Fibroblast of skin of abdomen (primary cell): ENCODE data around the gene DGKG.

Source experiments
- DNase-seq: peaks from one replicate; pipeline ENCODE4 v3.0.0-alpha.2; 2013

Gene DGKG

DNA sequence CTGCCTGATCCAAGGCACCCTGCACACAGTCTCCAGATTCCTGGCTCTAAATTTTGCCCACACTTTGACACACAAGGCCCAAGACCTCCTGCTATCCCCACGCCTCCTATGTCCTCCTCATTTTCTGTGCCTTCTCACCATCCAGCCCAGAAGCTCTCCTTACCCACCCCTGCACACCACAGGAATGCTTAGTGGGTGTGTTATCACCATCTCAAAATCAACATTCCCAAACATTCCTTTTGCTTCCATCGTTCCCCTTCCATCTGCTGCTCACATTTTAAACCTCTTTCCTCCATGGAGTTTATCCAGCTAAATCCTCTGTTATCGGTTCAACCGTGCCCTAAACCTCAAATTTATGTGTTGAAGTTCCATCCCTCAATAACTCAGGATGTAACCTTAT, 43.9 kb downstream of the DGKG start:
- peak; percentile 45 for DNase-seq

DNA sequence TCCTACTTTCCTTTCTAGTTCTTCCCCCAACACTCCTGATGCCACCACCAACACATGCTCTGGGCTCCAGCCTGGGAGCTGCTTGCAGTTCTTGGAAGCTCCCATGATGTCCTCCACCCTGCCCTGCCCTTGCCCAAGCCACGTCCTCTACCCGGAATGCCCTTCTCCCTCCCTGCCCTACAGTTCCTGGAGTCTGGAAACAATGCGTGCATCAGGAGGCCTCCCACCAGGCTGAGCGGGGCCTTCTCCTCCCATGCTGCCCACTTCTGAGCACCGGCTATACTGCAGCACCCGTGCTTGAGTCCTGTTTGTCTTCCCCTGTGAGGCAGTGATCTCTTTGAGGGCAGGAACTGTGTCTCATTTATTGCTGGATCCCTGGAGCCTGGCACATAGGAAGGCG, 44.6 kb downstream of the DGKG start:
- no peak for DNase-seq

DNA sequence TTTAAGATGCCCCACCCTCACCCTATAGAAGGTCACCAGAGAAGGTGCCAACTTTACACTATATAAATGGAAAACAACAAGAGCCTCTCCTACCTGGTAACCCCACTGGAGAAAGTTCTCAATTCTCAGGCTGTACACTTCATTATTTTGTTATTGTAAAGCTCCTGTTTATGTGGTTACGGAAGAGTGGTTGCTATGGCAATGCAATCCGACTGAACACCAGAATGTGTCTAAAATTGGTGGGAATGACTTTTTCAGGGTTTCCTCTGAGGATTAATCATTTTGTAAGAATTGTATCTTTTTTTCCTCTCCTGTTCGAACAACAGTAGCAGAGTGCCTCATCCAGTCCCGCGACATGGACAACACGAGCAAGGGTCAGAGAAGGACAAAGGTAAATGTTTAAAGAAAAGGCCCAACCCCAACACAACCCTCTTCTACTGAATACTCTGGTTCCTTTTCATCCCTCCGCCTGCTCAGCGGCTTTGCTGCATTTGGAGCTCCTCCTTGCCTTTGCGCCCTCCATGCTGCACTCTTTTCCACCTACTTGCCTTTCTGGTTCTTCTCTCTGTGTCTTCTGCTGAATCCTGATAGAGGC, 45.3 kb downstream of the DGKG start:
- DNase-seq, result no peak

DNA sequence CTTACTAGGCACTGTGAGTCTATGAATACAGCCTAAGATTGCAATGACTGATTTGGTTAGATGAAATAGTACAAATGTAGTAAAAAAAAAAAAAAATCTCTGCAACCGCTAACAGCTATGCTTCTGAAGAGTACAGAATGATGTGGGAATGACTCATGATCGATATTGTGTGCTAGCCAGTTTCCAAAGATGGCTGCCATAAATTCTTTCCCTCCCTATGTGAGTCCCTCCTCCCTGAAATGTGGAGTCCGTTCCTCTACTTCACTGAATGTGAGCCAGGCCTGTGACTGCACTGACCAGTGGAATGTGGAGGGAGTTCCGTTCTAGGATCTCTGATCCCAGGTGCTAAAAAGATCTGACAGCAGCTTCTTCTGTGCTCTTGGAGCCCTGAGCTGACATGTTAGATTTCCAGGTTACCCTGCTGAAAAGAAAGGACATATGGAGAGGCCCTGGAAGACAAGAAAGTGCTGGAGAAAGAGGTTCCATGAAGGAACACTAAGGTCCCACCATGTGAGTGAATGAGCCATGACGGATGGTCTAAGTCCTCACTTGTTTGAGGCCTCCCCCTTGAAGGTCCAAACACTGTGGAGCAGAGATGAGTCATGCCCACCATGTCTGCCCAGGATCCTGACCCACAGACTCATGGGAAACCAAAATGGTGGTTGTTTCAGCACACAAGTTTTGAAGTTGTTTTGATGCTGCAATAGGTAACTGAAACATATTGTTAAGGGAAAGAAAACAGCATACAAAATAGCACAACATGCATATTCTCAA, 46.3 kb downstream of the DGKG start:
- peak; percentile 47 for DNase-seq

DNA sequence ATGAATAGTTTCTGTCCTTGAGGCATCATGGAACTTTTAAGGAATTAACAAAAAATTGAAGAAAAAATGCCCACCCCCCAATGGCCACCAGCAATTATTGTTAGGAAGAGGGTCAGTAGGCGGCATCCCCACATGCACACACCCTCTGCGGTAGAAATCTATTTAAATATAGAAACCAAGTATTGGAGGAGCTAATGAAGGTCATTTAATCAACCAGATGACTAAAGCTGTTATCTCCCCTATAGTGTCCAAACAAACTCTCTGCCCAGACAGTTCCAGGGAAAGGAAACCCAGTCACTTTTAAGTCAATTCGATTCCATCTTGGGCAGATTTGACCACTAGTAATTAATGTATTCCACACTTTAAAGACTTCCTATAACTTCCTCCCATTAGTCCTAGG, 47.1 kb downstream of the DGKG start:
- no peak for DNase-seq

DNA sequence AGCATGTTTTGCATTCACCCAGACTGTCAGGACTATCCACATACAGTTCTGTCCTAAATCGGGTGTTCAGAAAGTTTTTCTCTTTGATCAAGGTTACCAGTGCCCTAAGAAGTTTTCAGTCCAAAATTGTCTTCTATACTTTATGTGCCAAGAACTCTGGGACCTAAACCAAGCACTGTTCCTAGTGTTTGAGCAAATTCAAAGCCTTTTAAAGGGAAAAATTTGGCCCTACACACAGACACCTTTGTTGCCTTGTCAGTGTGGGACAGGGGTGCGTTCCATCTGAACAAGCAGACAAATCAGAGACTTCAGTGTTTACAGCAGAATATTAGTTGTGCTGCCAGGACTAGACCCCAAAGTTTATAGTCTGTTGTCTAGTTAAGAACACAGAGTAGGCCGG, 50.6 kb downstream of the DGKG start:
- DNase-seq, result no peak

DNA sequence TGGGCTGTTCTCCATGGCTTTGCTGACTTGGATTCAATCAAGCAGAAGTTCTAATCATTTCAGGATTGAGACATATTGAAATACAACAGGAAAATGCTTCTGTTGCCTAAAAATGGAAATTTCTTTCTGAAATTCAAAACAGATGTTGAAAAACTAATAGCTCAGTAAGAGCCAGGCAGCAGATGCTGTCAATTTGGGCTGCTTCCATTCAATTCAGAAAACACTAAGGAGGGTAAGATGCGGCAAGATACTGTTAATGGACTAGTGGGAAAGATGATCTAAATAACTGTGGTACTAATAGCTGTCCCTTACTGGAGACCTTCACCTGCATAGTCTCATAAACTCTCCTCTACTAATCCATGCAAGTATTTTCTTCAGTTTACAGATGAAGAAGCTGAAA, 53.5 kb downstream of the DGKG start:
- no peak for DNase-seq

DNA sequence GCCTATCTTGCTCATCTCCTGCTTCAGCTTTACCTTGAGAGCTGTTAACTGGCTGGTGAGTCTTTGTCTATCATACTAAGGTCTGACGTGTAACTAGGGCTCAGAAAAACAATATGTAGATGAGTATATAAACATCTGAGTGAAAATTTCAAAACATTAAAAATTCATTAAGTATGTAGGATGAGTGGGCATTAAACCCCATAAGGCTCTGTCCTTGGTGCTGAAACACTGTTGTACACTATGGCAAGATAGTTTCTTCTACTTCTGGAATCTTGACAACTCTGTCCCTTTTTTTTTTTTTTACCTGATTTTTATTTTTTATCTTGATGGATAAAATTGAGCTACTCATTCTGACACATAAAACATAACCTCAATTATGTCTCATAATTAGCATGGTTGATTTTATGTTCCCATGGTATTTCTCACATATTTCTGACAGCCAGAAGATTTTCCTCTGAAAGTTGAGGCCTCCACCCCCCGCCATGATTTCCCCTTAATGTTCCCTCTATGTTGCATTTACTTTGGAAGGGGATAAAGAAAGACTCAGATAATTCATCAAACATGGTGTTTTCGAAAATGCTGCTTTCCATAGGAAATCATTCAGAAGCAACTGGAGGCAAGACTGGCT, 54.3 kb downstream of the DGKG start:
- DNase-seq, result peak; percentile 54

DNA sequence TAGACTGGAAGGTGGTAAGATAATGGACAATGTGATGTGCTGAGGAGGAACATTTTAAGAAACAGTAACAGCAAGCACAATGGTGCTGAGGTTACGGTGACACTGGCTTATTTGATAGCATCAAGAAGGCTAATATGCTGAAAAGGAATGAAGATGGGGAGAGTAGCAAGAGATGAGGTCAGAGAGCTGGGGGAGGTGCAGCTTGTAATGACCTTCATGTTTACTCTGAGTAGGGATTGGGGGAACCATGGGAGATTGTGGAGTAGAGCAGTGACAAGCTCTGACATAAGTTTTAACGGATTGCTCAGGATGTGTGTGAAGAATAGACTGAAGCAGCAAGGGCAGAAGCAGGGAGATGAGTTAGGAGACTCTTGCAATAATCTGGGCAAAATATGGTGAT, 56.7 kb downstream of the DGKG start:
- no peak for DNase-seq

DNA sequence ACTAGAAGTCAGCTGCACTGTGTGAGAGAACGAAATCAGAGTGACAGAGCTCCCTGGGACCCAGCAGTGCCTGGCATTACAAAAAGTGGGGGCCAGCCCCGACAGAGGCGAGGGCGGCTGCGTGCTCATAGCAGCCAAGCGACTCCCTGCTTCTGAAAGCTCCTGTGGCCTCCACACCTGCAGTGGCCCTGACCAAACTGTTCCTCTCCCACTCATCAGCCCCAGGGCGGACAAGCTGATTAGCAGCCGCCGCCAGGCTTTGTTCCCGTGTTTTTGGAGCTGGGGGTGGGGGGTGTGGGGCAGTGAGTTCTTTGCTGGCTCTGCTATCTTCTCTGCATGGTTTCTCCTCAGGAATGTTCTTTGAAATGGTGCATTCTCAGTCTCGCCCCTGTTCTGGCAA, 58.1 kb downstream of the DGKG start:
- DNase-seq, result no peak

DNA sequence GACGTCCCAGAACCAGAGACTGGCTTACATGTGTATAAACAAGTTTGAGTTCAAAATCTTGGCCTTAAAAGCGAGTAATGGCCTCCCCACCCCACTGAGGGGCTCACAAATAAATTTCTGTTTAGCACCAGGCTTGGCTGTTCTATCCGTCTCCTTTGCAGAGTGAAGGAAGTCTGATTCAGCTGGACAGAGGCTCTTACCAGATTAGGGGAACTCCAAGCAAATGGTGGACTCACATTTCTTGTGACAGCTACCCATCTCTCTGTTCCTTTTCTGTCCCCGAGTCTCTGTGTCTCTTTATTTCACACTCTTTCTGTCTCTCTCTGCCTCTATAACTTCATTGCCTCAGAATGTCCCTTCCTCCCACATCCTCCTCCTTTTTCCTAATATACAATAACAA, 62.7 kb downstream of the DGKG start:
- no peak for DNase-seq

DNA sequence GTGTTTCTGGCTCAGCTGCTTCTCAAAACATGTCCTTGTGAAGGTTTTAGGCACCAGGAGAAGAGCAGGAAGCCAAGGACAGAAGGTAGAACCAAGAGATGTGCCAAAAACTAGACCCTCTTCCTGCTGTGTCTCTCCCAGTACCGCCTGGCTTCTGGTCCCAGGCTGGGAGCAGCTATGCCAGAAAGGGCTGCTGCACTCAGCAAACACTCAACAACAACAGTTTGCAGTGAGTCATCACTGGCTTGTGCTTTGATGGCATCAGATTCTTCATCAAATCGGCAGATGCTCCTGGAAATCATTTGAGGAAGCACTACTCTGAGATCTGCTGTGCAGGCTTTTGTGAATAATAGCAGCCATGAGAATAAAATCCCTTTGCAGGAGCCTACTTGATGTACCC, 63.2 kb downstream of the DGKG start:
- DNase-seq, result no peak

DNA sequence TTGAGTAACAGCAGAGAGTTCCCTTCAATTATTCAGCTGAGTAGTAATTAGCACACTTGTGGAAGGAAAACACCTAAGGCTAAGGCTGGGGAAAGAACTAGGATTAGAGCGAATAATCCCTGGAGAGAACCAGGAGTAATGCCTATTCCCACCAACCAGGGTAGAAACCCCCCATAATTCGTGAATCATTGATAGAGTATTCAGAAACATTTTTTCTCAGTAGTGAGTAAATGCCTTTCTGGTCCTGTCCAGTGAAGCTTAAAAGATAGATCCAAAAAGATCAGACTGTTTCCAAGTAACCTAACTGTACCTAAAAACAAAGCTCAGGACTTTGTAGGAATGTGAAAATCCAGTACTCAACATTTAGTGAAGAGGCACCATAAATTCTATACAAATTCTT, 71.2 kb downstream of the DGKG start:
- DNase-seq, result peak; percentile 31

DNA sequence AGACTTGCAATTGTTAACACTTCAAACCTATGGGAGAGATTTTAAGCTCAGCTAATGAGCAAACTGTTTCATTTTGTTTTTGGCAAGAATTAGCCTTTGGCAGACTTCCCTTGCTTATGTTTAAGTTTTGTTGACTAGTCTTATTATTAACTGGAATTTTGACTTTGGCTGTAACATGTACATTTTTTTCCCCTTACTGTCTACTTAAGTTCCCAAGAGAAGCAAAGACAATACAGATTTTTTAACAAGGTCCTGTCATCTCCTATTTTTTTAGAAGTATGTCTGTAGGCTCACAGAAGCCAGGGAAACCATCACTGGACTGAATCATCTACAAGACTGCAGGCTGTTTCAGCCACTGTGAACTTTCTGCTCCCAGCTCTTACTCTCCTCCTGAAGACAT, 74.3 kb downstream of the DGKG start:
- peak; percentile 93 for DNase-seq

DNA sequence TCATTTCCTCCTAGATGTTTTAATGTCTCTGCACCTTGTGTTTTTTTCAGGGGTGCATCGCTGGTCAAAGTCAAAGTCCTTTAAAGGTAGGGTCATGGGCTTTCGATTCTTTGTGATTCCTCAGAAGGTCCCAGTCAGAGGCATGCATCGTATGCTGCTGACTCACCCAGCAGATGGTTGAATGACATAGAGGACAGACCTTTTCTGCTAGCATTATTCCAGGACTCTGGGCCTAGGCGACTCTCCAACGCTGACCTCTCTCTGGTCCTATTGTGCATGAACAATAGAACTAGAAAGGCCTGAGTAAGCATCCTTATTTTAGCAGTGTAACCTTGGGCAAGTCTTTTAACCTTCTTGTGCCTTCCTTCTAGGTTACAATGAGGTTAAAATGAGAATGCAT, 75.9 kb downstream of the DGKG start:
- DNase-seq, result peak; percentile 42

DNA sequence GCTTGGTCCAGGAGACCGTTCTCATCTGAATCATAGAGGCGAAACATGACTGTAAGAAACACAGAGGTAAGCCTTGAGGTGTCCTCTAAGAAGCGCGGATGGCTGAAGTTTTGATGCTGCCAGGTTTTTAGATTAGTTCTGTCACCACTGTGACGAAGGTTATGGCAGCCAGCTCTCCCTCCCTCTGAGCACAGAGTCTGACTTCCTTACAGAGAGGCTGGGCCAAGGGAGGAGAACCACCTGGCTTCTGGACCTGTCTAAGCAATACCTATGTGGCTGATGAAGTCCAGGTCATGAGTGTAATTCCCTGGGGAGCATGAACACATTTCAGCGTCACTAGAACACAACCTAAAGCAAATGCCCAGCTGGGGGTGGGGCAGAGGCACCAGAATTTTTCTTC, 77.4 kb downstream of the DGKG start:
- DNase-seq, result no peak

DNA sequence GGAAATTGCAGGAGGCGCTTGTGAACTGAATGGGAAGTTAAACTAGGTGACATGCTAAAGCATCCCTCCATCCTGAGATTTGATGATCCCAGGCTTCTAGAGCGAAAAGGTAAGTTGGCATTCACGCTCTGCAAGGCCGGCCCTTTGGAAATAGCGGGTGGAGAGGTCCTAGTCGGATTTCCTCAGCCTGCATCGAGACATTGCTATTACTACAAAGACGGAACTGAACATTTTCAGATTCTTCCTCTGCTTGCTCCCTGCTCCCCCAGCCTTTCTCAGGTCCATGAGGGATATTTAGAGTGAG, 77.7 kb downstream of the DGKG start:
- DNase-seq, result no peak

DNA sequence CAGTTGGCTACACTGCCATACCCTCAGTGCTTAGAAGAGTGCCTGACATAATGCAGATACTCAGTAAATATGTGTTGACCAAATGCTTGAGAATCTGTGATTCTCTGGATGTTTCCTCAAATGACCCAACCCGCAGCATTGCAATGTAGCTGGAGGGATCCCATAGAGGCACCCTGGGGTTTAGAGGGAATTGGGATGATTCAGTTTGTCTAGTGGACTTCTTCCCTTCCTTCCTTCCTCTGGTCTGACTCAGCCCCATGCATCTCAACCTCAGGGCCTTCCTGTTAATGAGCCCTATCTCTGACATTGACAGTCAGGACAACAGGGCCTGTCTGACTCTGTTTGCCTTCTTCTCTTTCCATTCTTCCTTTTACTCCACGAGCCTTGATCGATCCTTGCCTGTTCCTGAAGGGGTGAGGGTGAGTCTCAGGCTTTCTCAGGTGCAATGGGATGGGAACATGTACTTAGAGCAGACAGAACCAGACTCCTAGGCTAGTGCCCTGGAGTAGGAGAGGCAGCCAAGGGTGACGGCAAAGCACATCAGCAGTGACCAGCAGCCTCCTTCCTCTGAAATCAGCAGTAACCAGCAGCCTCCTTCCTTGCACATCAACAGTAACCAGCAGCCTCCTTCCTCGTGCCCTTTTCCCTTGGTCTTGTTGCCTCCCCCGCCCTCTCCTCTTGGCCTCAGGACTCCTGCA, 78.2 kb downstream of the DGKG start:
- peak; percentile 75 for DNase-seq

DNA sequence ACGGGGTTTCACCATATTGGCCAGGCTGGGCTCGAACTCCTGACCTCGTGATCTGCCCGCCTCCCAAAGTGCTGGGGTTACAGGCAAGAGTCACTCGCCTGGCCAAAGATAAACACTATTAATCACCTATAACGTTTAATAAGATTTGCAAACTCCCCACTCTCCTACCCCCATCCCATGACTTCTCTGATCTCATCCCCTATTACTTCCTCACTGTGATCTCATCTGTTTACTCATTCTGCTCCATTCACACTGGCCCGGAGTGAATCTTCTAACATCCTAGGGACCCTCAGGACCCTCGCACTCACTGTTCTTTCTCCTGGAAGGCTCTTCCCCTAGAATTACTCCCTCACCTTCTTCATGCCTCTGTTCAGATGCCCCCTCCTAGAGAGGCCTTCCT, 78.9 kb downstream of the DGKG start:
- DNase-seq, result no peak

DNA sequence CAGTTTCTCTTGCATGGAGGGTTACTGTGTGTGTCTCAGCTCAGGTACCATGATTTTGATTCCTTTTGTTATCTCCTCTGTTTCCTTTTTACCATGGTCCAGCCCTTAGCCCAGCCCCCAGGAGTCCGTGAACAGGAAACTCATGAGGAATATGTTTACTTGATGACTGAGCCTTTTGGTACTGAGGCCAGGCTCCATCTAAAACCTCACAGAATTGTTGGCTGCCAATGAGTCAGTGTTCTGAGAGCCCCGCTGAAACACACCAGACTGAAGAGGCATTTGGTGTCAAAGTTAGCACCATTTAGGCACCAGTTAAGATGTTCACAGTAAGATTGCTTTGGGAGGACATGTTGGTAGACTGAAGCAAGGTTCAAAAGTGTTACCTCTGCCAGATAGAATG, 80.9 kb downstream of the DGKG start:
- DNase-seq, result peak; percentile 80

DNA sequence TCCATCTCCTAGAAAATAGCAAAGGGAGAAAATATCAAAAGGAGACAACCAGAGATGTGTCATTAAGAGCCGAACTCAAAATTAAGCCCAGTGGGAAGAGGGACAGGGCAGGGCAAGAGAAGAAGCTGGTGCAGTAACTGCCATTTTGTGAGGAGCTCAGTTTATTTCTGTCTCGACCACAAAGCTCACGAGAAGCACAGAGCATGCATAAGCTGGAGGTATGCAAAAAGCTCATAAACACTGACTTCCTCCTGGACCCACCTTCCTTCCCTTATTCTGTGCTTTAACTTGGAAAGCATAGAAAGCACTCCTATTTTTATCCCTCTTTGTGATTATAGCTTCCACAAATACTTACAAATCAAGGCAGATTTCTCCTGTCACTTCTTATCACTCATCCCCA, 81.3 kb downstream of the DGKG start:
- no peak for DNase-seq

DNA sequence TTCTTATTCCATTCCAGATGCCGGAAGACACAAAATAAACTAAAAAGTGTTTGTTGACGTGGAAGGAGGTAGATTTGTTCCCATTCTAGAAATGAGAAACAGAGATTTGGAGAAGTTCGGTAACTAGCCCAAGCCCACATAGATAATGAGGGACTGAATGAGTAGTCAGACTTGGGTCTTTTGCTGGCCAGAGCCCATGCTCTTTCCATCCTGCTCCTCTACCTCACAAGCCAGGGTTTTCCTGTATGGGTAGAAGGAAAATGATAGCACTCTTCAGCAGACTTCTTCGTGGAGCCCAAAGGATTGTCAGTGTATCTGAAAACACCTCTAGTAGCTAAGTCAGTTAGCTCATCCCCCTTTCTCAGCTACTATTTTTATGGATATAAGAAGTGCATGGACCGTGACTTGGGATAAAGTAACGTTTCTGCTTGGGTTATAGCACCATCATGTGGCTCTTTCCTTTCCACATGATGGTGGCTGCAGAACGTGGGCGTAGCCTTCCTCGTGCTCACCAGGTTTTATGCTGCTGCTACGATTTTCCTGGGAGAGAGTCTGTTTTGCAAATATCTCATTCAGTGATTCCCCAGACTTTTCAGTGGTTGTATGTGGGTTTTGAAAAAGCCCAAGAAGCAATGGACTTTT, 84.6 kb downstream of the DGKG start:
- peak; percentile 62 for DNase-seq

DNA sequence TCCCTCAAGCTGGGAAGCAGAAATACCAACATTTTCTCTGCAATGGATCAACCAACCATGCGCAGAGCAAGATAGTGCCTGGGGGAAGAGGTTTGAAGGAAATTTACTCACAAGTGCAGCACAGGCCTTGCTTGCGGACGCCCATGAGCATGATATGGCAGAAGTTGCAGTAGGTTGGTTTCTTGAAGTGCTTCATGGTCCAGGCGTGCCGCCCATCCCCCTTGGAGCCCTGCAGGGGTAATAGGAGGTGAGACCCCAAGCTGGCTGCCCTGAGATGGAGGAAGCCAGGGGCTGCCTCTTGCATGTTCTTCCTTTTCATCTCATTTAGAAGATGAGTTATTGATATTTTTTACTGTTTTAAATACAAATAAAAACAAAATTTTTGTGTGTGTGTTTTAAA, 86.6 kb downstream of the DGKG start:
- no peak for DNase-seq
